IPS-NIHi11 (cell line): ENCODE results near the gene PRSS22.

Experiments used
- DNase-seq: peaks from one replicate; pipeline ENCODE4 v3.0.0; 2012; ENCODE audit warnings: mixed read lengths, low spot score

PRSS22 gene

GRCh38 chr16:2828876-2829430 is 29.0 kb downstream of the PRSS22 start:
- no peak for DNase-seq

GRCh38 chr16:2828521-2828840 is 29.5 kb downstream of the PRSS22 start:
- no peak for DNase-seq

GRCh38 chr16:2827831-2828520 is 30.0 kb downstream of the PRSS22 start:
- DNase-seq: peak; percentile 71

GRCh38 chr16:2827374-2827791 is 30.6 kb downstream of the PRSS22 start:
- no peak for DNase-seq

GRCh38 chr16:2826591-2827373 is 31.2 kb downstream of the PRSS22 start:
- no peak for DNase-seq

GRCh38 chr16:2825906-2826305 is 32.1 kb downstream of the PRSS22 start:
- no peak for DNase-seq

GRCh38 chr16:2825049-2825742 is 32.8 kb downstream of the PRSS22 start:
- no peak for DNase-seq

- no peak for DNase-seq
Measured at GRCh38 chr16:2824626-2825025, 33.3 kb downstream of the PRSS22 start.

- DNase-seq: no peak
Measured at GRCh38 chr16:2822496-2822895, 35.5 kb downstream of the PRSS22 start.

GRCh38 chr16:2822158-2822495 is 35.8 kb downstream of the PRSS22 start:
- no peak for DNase-seq

GRCh38 chr16:2821487-2822157 is 36.3 kb downstream of the PRSS22 start:
- DNase-seq: no peak

GRCh38 chr16:2820836-2821486 is 37.0 kb downstream of the PRSS22 start:
- no peak for DNase-seq

GRCh38 chr16:2819939-2820835 is 37.8 kb downstream of the PRSS22 start:
- DNase-seq: no peak

GRCh38 chr16:2819179-2819938 is 38.6 kb downstream of the PRSS22 start:
- no peak for DNase-seq

- DNase-seq: no peak
Measured at GRCh38 chr16:2818272-2818876, 39.6 kb downstream of the PRSS22 start.

- no peak for DNase-seq
Measured at GRCh38 chr16:2817340-2818271, 40.4 kb downstream of the PRSS22 start.

GRCh38 chr16:2816751-2817339 is 41.1 kb downstream of the PRSS22 start, which contains the start of gene PRSS21:
TSS of gene PRSS21 (plus strand) at chr16:2817237. CDS start at chr16:2817269, 32 bp downstream.
- peak; percentile 78 for DNase-seq

- no peak for DNase-seq
Measured at GRCh38 chr16:2815299-2815771, 42.6 kb downstream of the PRSS22 start.
